ENCODE measurements around the gene PRKCH. TPM values are rescaled to one million over a fixed set of nuclear protein-coding genes. Genes with fewer than 3 reads are reported as not detected.

PRKCH gene
- total and polyA plus RNA-seq, 12 donors, result 8.3 to 25.1 (median 17.7) TPM

DNA sequence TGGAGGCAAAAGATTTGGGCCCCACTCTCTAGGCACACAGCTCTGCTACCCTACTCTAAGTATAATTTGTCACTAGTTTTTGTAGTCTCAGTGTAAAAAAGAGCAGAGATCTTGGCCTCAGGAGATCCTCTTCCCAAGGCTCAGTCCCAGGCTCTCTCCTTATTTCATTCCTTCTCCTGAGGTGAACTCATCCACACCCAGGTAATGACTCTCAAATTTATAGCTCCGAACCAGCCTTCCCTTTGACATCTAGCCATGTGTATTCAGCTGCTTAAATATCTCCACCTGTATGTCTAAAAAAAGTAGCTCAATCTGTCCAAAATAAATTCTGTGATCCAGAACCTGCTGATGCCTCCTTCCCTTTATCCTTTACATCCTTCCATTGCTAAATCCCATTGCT lies 200.4 kb downstream of the PRKCH start:
- ATAC-seq (no peak), DNase-seq (no peak)
- Histone ChIP-seq H3K4me1 (peaks cover 30 to 83% (median 63%) of the 10 kb centered on the region in 9 donors), H3K36me3 (no peaks in the 10 kb centered on the region), H3K9me3 (no peaks in the 10 kb centered on the region), H3K27me3 (no peaks in the 10 kb centered on the region), H3K4me3 (no peak overlapping the region), H3K27ac (peak overlapping the region in 1 of 10 donors; percentile 0)
- 100% methylated on average over 1 of the region's 1 CpG for WGBS, 2 donors
- intact Hi-C loops (cut with DNase I), result loop anchor here in 2 of 10 donors (10.0 kb wide), 2 partner anchors 47 to 173 kb away; partner anchors contain the start of gene HIF1A (in 1 of the 2)
- TF ChIP-seq, protein P1, sequence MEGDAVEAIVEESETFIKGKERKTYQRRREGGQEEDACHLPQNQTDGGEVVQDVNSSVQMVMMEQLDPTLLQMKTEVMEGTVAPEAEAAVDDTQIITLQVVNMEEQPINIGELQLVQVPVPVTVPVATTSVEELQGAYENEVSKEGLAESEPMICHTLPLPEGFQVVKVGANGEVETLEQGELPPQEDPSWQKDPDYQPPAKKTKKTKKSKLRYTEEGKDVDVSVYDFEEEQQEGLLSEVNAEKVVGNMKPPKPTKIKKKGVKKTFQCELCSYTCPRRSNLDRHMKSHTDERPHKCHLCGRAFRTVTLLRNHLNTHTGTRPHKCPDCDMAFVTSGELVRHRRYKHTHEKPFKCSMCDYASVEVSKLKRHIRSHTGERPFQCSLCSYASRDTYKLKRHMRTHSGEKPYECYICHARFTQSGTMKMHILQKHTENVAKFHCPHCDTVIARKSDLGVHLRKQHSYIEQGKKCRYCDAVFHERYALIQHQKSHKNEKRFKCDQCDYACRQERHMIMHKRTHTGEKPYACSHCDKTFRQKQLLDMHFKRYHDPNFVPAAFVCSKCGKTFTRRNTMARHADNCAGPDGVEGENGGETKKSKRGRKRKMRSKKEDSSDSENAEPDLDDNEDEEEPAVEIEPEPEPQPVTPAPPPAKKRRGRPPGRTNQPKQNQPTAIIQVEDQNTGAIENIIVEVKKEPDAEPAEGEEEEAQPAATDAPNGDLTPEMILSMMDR (IDR thresholded peaks at IDR 0.05), result no peak

DNA sequence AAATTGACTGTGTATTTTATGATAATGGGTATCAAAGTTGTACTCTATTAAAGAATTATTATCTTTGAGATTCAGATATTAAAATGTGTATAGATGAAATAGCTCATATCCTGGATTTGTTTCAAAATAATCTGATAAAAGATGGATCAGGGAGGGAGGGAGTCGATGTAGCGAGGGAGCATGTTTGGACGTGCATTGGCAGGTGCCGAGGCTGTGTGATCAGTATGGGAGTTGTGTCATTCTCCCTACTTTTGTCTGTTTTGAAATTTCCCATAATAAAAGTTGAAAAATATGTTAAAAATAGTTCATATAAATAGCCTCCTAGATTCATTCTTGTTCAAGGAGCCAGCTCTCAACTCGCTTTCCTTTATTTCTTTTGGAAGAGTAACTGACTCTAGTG lies 202.4 kb downstream of the PRKCH start:
- Histone ChIP-seq H3K36me3 (peaks cover 0 to 5% (median 0%) of the 10 kb centered on the region in 9 donors), H3K27me3 (no peaks in the 10 kb centered on the region), H3K27ac (peak overlapping the region; percentile 19 to 92 (median 78)), H3K4me3 (no peak overlapping the region), H3K9me3 (no peaks in the 10 kb centered on the region), H3K4me1 (peaks cover 15 to 83% (median 53%) of the 10 kb centered on the region in 9 donors)
- intact Hi-C loops (cut with DNase I), result loop anchor here in 2 of 10 donors (10.0 kb wide), 2 partner anchors 49 to 171 kb away; partner anchors contain the start of gene HIF1A (in 1 of the 2)
- DNase-seq (no peak), ATAC-seq (no peak)
- TF ChIP-seq, protein P1 (IDR thresholded peaks at IDR 0.05), result no peak
- WGBS, 2 donors, result 77 to 88% methylated on average over 5 of the region's 5 CpGs

DNA sequence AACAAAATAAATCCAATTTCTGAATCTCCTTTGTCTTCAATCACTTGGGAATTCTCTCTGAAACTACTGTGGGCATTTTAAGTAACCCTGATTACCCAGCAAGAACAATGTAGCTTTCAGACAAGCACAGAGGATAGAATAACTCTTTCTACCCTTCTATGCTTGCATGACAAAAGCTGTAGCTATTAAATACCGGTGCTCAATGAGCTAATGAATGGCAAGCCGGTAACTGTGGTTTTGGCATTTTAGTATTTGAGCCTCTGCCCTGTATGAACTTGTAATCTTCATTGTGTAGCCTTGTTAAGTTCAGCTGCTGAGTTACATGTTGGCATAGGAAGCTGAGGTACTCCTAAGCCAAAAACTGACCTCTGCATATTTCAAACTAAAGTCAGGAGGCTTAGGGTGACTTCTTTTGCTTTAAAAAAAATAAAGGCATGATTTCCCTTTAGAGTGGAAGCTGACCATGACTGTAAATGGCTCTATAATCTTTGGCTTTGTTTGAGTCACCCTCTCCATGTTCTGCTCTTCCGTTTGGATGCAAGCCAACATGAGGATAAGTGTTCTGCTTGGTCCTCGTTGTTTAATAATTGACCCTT lies 202.9 kb downstream of the PRKCH start:
- Histone ChIP-seq H3K36me3 (peaks cover 0 to 10% (median 0%) of the 10 kb centered on the region in 9 donors), H3K9me3 (peaks cover 0 to 2% (median 0%) of the 10 kb centered on the region in 11 donors), H3K4me3 (no peak overlapping the region), H3K27ac (peak overlapping the region; percentile 19 to 92 (median 78)), H3K27me3 (no peaks in the 10 kb centered on the region), H3K4me1 (peaks cover 15 to 81% (median 52%) of the 10 kb centered on the region in 9 donors)
- WGBS, 2 donors, result 11 to 14% methylated on average over 4 of the region's 4 CpGs
- DNase-seq (peak in 1 of 2 donors; percentile 57), ATAC-seq (peak in 5 of 8 donors; percentile 22 to 52 (median 38))
- TF ChIP-seq, protein P1 (IDR thresholded peaks at IDR 0.05), result no peak
- intact Hi-C loops (cut with DNase I), result loop anchor here in 2 of 10 donors (10.0 kb wide), 2 partner anchors 50 to 170 kb away; partner anchors contain the start of gene HIF1A (in 1 of the 2)

- no peak for DNase-seq
- peaks cover 15 to 76% (median 50%) of the 10 kb centered on the region in 9 donors for H3K4me1 ChIP-seq
- intact Hi-C loops (cut with DNase I), result loop anchor here in 3 of 10 donors (5.0 to 10.0 kb wide), 4 partner anchors 42 to 170 kb away; partner anchors contain the start of gene HIF1A (in 1 of the 3)
- 95 to 100% methylated on average over 1 of the region's 1 CpG for WGBS, 2 donors
- peak in 4 of 8 donors; percentile 1 to 4 (median 2) for ATAC-seq
- H3K9me3 ChIP-seq, result peaks cover 0 to 2% (median 0%) of the 10 kb centered on the region in 11 donors
- H3K4me3 ChIP-seq, result no peak overlapping the region
- TF ChIP-seq, protein P1 (IDR thresholded peaks at IDR 0.05), result no peak
- H3K27ac ChIP-seq, result peak overlapping the region; percentile 37 to 92 (median 79)
- H3K27me3 ChIP-seq, result no peaks in the 10 kb centered on the region
- peaks cover 0 to 13% (median 0%) of the 10 kb centered on the region in 9 donors for H3K36me3 ChIP-seq
These were observed 203.5 kb downstream of the PRKCH start for GRCh38 chr14:61524936-61525292.

All from heart right ventricle (tissue), 16 donors.